Measurements from ENCODE around the gene PKDREJ.
"Not testable (repeated sequence)": the region's sequence is repeated elsewhere in the genome, so short reads cannot be mapped to it uniquely, and the experiment has no call there.

The PKDREJ gene

GRCh38 chr22:46263216-46263590 lies at the start of gene PKDREJ:
Gene PKDREJ (minus strand): TSS chr22:46263343. CDS start chr22:46263322, 21 bp downstream.
- in situ Hi-C loops (cut with HindIII; ENCODE audit: low pct_unique_long_range_greater_than_20kb, low sequenced_read_pairs) = no loop called here
- no peak for DNase-seq (ENCODE audit: low read depth in 1 of 2, low spot score in 1 of 2)

GRCh38 chr22:46312848-46313247 lies 49.7 kb upstream of the PKDREJ start:
- DNase-seq (ENCODE audit: low read depth in 1 of 2, low spot score in 1 of 2); in situ Hi-C loops (cut with HindIII; ENCODE audit: low pct_unique_long_range_greater_than_20kb, low sequenced_read_pairs): not testable (repeated sequence)

More at GRCh38 chr22:46263216-46263590, at the start of gene PKDREJ:
- no peak for TF ChIP-seq JUND (IDR thresholded peaks at IDR 0.05; ENCODE audit: low read depth)

GRCh38 chr22:46312056-46312455 lies 48.9 kb upstream of the PKDREJ start:
- in situ Hi-C loops (cut with HindIII; ENCODE audit: low pct_unique_long_range_greater_than_20kb, low sequenced_read_pairs) = no loop called here
- TF ChIP-seq JUND (IDR thresholded peaks at IDR 0.05; ENCODE audit: low read depth) = no peak
- no peak for DNase-seq (ENCODE audit: low read depth in 1 of 2, low spot score in 1 of 2)

GRCh38 chr22:46309526-46310085 lies 46.5 kb upstream of the PKDREJ start:
- no peak for TF ChIP-seq JUND (IDR thresholded peaks at IDR 0.05; ENCODE audit: low read depth)
- DNase-seq (ENCODE audit: low read depth in 1 of 2, low spot score in 1 of 2) = no peak
- in situ Hi-C loops (cut with HindIII; ENCODE audit: low pct_unique_long_range_greater_than_20kb, low sequenced_read_pairs) = no loop called here

GRCh38 chr22:46308283-46308988 lies 45.3 kb upstream of the PKDREJ start:
- in situ Hi-C loops (cut with HindIII; ENCODE audit: low pct_unique_long_range_greater_than_20kb, low sequenced_read_pairs) = no loop called here
- no peak for TF ChIP-seq JUND (IDR thresholded peaks at IDR 0.05; ENCODE audit: low read depth)
- DNase-seq (ENCODE audit: low read depth in 1 of 2, low spot score in 1 of 2) = no peak

GRCh38 chr22:46303347-46303965 lies 40.3 kb upstream of the PKDREJ start:
- in situ Hi-C loops (cut with HindIII; ENCODE audit: low pct_unique_long_range_greater_than_20kb, low sequenced_read_pairs) = no loop called here
- no peak for DNase-seq (ENCODE audit: low read depth in 1 of 2, low spot score in 1 of 2)
- no peak for TF ChIP-seq JUND (IDR thresholded peaks at IDR 0.05; ENCODE audit: low read depth)

- no peak for TF ChIP-seq JUND (IDR thresholded peaks at IDR 0.05; ENCODE audit: low read depth)
- in situ Hi-C loops (cut with HindIII; ENCODE audit: low pct_unique_long_range_greater_than_20kb, low sequenced_read_pairs) = no loop called here
- DNase-seq (ENCODE audit: low read depth in 1 of 2, low spot score in 1 of 2) = no peak
These were observed 37.3 kb upstream of the PKDREJ start for GRCh38 chr22:46300491-46300890.

GRCh38 chr22:46299101-46299500 lies 36.0 kb upstream of the PKDREJ start:
- in situ Hi-C loops (cut with HindIII; ENCODE audit: low pct_unique_long_range_greater_than_20kb, low sequenced_read_pairs) = no loop called here
- TF ChIP-seq JUND (IDR thresholded peaks at IDR 0.05; ENCODE audit: low read depth) = no peak
- no peak for DNase-seq (ENCODE audit: low read depth in 1 of 2, low spot score in 1 of 2)

GRCh38 chr22:46297151-46297812 lies 34.1 kb upstream of the PKDREJ start:
- DNase-seq (ENCODE audit: low read depth in 1 of 2, low spot score in 1 of 2) = peak in 1 of 2 experiments; percentile 19
- TF ChIP-seq JUND (IDR thresholded peaks at IDR 0.05; ENCODE audit: low read depth) = no peak

GRCh38 chr22:46296257-46297150 lies 33.4 kb upstream of the PKDREJ start, which contains the start of gene GTSE1:
Gene GTSE1 (plus strand): TSS chr22:46296870. CDS start chr22:46297401, 531 bp downstream.
- peak; percentile 96 for DNase-seq (ENCODE audit: low read depth in 1 of 2, low spot score in 1 of 2)
- no peak for TF ChIP-seq JUND (IDR thresholded peaks at IDR 0.05; ENCODE audit: low read depth)
- in situ Hi-C loops (cut with HindIII; ENCODE audit: low pct_unique_long_range_greater_than_20kb, low sequenced_read_pairs) = no loop called here

More at GRCh38 chr22:46297151-46297812, 34.1 kb upstream of the PKDREJ start:
- in situ Hi-C loops (cut with HindIII; ENCODE audit: low pct_unique_long_range_greater_than_20kb, low sequenced_read_pairs) = no loop called here

- DNase-seq (ENCODE audit: low read depth in 1 of 2, low spot score in 1 of 2) = no peak
- TF ChIP-seq JUND (IDR thresholded peaks at IDR 0.05; ENCODE audit: low read depth) = no peak
- in situ Hi-C loops (cut with HindIII; ENCODE audit: low pct_unique_long_range_greater_than_20kb, low sequenced_read_pairs) = no loop called here
These were observed 32.3 kb upstream of the PKDREJ start for GRCh38 chr22:46295277-46295971.

Data from T47D (cell line).